Type B pancreatic cell (in vitro differentiated cells): Measurements from ENCODE around the gene EVA1C. TPM values are rescaled to one million over a fixed set of nuclear protein-coding genes. Genes with fewer than 3 reads are reported as not detected.
"Not testable (repeated sequence)": the region's sequence is repeated elsewhere in the genome, so short reads cannot be mapped to it uniquely, and the experiment has no call there.

Experiments
- DNase-seq: peaks from one replicate; pipeline ENCODE4 v3.0.0; 2021; ENCODE audit warnings: mixed read lengths; ENCODE audit not compliant: unreplicated experiment; ENCODE audit errors: extremely low spot score
- H3K27ac Mint-ChIP-seq: 2 replicates; pipeline ENCODE4 v1.8.0; 2021; ENCODE audit warnings: mild to moderate bottlenecking, mixed read lengths
- H3K27me3 Mint-ChIP-seq: 2 replicates; pipeline ENCODE4 v1.8.0; 2021; ENCODE audit warnings: mixed read lengths
- H3K36me3 Mint-ChIP-seq: 2 replicates; pipeline ENCODE4 v1.8.0; 2021; ENCODE audit warnings: mixed read lengths
- H3K4me1 Mint-ChIP-seq: one replicate; pipeline ENCODE4 v1.8.0; 2021; ENCODE audit warnings: mixed read lengths; ENCODE audit not compliant: unreplicated experiment
- H3K4me3 Mint-ChIP-seq: 2 replicates; pipeline ENCODE4 v1.8.0; 2021; ENCODE audit warnings: mild to moderate bottlenecking, mixed read lengths
- H3K9me3 Mint-ChIP-seq: 2 replicates; pipeline ENCODE4 v1.8.0; 2021; ENCODE audit warnings: mixed read lengths
- CTCF ChIP-seq: fragments of 200-600 bp; sonication (generic); conservative IDR thresholded peaks from 2 replicates; pipeline ENCODE4 v1.5.0; 2021; ENCODE audit warnings: antibody characterized with exemption, mild to moderate bottlenecking
- total RNA-seq: library from RNA; stranded (reverse); gene quantifications from 2 replicates; pipeline ENCODE4 v1.2.1, GENCODE V29; 2021; ENCODE audit warnings: low replicate concordance

The EVA1C gene
- total RNA-seq, 1 donor from 2014 or later: 0.63 TPM

- Mint-ChIP-seq H3K9me3 (no peaks in the 10 kb centered on the region), H3K36me3 (no peaks in the 10 kb centered on the region), H3K4me1 (no peaks in the 10 kb centered on the region), H3K4me3 (no peak overlapping the region), H3K27me3 (no peaks in the 10 kb centered on the region), H3K27ac (no peak overlapping the region)
- no peak for TF ChIP-seq CTCF
- no peak for DNase-seq
These were observed 121.6 kb downstream of the EVA1C start for GRCh38 chr21:32534113-32534512.

- no peak for DNase-seq
- TF ChIP-seq CTCF: no peak
- no peaks in the 10 kb centered on the region for H3K36me3 Mint-ChIP-seq
- no peaks in the 10 kb centered on the region for H3K27me3 Mint-ChIP-seq
- H3K4me3 Mint-ChIP-seq: no peak overlapping the region
- no peaks in the 10 kb centered on the region for H3K9me3 Mint-ChIP-seq
- no peak overlapping the region for H3K27ac Mint-ChIP-seq
- H3K4me1 Mint-ChIP-seq: no peaks in the 10 kb centered on the region
These were observed 123.1 kb downstream of the EVA1C start for GRCh38 chr21:32535612-32536011.

GRCh38 chr21:32537569-32537881 lies 125.0 kb downstream of the EVA1C start:
- no peak for TF ChIP-seq CTCF
- no peak overlapping the region for H3K4me3 Mint-ChIP-seq
- no peaks in the 10 kb centered on the region for H3K27me3 Mint-ChIP-seq
- no peaks in the 10 kb centered on the region for H3K36me3 Mint-ChIP-seq
- H3K9me3 Mint-ChIP-seq: no peaks in the 10 kb centered on the region
- no peak overlapping the region for H3K27ac Mint-ChIP-seq
- DNase-seq: no peak
- no peaks in the 10 kb centered on the region for H3K4me1 Mint-ChIP-seq

GRCh38 chr21:32538147-32538792 lies 125.8 kb downstream of the EVA1C start:
- no peaks in the 10 kb centered on the region for H3K36me3 Mint-ChIP-seq
- no peak for DNase-seq
- TF ChIP-seq CTCF: no peak
- no peaks in the 10 kb centered on the region for H3K9me3 Mint-ChIP-seq
- H3K27me3 Mint-ChIP-seq: no peaks in the 10 kb centered on the region
- no peak overlapping the region for H3K4me3 Mint-ChIP-seq
- H3K27ac Mint-ChIP-seq: no peak overlapping the region
- no peaks in the 10 kb centered on the region for H3K4me1 Mint-ChIP-seq

- Mint-ChIP-seq H3K4me3 (no peak overlapping the region), H3K4me1 (no peaks in the 10 kb centered on the region), H3K36me3 (no peaks in the 10 kb centered on the region), H3K27ac (no peak overlapping the region), H3K9me3 (no peaks in the 10 kb centered on the region), H3K27me3 (no peaks in the 10 kb centered on the region)
- DNase-seq: no peak
- TF ChIP-seq CTCF: no peak
These were observed 126.9 kb downstream of the EVA1C start for GRCh38 chr21:32539378-32539777.

GRCh38 chr21:32543056-32543455 lies 130.6 kb downstream of the EVA1C start:
- H3K4me1 Mint-ChIP-seq, DNase-seq, H3K4me3 Mint-ChIP-seq, H3K36me3 Mint-ChIP-seq, H3K9me3 Mint-ChIP-seq, H3K27ac Mint-ChIP-seq, H3K27me3 Mint-ChIP-seq: not testable (repeated sequence)
